ENCODE results near the gene C4BPB.

The C4BPB gene

GRCh38 chr1:207059881-207060280 is 28.8 kb upstream of the C4BPB start:
- no peak for DNase-seq (ENCODE audit: low read depth)

GRCh38 chr1:207060596-207060995 is 28.1 kb upstream of the C4BPB start:
- DNase-seq (ENCODE audit: low read depth), result no peak

DNA sequence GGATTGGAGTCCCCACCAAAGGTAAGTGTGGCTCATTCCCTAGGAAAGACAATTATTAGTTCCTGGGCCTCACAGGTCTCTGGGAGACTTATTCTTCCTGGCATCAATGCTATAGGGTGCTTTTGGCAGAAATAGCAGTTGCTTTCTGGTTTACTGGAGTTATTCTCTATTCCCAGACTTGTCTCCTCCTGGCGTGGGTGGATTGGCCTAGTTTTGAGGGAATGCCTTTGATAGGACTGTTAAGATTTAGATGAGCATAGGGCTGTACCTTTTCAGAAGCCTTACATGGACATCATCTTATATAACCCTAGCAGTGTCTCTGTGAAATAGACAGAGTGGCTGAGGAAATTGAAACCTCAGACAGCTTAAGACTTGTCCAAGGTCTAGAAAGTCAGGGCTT is 26.6 kb upstream of the C4BPB start:
- DNase-seq (ENCODE audit: low read depth), result no peak

DNA sequence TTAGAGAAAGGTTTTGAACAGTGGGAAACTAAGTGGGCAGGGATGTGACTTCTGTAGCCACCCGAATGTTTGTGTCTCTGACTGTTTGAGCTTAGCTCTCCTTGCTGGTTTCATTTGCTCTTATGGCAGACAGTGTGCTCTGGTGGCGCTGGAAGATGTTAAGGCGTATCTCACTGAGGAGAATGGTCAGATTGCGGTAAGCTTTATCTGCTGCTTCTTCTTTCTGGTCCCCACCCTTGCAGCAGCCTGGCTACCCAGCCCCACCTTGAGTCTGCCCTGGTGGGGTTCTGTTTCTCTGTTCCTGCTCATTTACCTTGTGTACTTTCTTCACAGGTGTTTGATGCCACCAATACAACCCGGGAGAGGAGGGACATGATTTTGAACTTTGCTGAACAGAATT is 25.6 kb upstream of the C4BPB start:
- DNase-seq (ENCODE audit: low read depth), result no peak

DNA sequence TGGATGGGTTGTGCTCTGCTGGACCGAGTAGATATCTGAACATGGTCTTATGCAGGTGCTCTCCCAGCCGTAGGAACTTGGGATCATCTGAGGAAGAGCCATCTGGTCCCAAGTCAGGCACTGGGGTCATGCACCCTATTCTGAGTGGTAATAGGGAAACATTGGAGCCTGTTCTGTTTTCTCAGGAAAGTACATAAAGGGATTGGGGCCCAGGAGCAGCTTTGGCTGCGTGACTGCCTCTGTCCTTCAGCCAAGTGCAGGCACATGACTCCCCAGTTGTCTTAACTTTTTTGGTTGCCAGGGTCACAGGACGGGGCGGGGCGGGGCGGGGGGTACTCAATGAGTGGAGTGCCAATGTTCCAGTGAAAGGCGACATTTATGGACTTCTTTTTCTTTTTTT is 24.1 kb upstream of the C4BPB start:
- no peak for DNase-seq (ENCODE audit: low read depth)

- DNase-seq (ENCODE audit: low read depth), result no peak
These were observed 21.5 kb upstream of the C4BPB start for GRCh38 chr1:207067185-207067584.

- no peak for DNase-seq (ENCODE audit: low read depth)
These were observed 21.0 kb upstream of the C4BPB start for GRCh38 chr1:207067665-207068064.

DNA sequence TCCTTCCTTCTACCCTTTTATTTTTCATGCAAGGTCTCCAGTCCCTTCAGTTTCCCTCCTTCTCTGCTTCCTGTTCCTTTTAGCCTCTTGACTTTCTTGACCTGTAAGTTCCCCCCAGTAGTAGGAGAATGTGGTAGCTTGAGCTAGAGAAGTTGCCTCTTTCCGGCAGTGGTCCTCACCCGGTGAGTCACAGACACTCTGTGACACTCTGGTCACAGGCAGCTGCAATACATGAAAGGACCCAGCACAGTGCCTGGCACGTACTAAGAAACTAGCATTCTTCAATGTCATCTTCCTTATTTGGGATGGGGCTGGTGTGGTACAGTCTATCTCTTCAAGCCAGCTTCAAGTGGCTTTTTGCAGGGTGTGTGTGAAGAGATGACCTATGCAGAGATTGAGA is 19.6 kb upstream of the C4BPB start:
- no peak for DNase-seq (ENCODE audit: low read depth)

- no peak for DNase-seq (ENCODE audit: low read depth)
These were observed 18.7 kb upstream of the C4BPB start for GRCh38 chr1:207069858-207070506.

- no peak for DNase-seq (ENCODE audit: low read depth)
These were observed 17.8 kb upstream of the C4BPB start for GRCh38 chr1:207070811-207071210.

- no peak for DNase-seq (ENCODE audit: low read depth)
These were observed 17.2 kb upstream of the C4BPB start for GRCh38 chr1:207071426-207071825.

GRCh38 chr1:207072233-207072632 is 16.4 kb upstream of the C4BPB start:
- no peak for DNase-seq (ENCODE audit: low read depth)

DNA sequence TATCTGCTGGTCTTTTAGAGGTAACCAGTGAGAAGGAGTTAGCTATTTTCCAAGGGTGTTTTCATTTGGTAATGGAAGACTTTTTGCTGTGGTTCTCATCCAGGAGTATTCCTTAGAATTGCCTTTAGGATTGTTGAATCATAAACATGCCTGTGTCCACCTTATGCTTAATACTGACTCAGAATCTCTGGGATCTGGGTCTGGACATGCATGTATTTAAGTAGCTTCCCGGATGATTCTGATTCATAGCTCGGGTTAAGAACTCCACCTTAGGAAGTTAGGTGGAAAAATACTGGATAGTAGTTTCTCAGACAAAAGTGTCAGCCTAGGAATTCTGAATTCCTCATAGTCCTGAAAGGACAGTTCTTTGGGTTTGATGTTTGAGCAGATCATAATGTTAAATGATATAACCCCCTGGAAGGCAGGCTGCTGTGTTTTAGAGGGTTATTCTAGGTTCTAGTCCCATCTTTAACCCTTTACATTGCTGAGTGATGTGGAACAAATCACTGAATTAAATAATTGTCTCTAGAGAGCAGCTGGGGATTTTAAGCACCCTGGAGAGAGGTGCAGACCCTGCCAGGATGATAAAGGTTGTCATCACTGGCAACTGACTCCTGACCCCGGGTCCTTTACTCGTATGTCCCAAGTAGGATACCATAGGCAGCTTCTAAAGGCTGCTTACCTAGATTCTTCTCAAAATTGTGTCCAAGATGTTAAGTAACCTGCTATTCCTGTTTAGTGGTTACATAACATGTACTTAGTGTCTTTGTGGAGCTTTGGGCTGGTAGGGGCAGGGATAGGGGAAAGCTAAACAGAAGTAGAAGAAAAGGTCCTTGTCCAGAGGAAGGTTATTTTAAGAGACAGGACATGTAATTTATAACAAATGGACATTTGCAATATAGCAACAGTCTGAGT is 14.5 kb upstream of the C4BPB start:
- DNase-seq (ENCODE audit: low read depth), result no peak

- DNase-seq (ENCODE audit: low read depth), result no peak
These were observed 12.3 kb upstream of the C4BPB start for GRCh38 chr1:207076181-207076955.

- no peak for DNase-seq (ENCODE audit: low read depth)
These were observed 11.6 kb upstream of the C4BPB start for GRCh38 chr1:207077012-207077411.

- DNase-seq (ENCODE audit: low read depth), result peak; percentile 39
These were observed 10.9 kb upstream of the C4BPB start for GRCh38 chr1:207077470-207078377.

GRCh38 chr1:207078578-207079132 is 10.0 kb upstream of the C4BPB start:
- DNase-seq (ENCODE audit: low read depth), result no peak

GRCh38 chr1:207079706-207080241 is 8.9 kb upstream of the C4BPB start:
- DNase-seq (ENCODE audit: low read depth), result no peak

DNA sequence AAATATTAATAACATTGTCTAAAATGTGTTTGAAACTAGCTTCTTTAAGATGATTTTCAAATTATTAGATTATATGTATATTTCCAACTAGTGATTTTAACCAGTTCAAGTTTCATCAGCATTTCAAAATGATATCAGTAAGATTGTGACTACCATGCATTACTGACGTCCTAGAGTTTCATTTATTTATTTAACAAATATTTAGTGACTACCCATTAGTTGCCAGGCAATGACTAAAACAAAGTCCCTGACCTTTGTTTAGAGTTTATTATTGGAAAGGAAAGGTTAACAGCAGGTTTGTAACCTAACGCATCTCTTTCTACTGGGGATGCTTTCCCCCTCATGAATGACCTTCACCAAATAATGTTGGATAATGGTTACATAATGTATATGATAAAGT is 7.6 kb upstream of the C4BPB start:
- no peak for DNase-seq (ENCODE audit: low read depth)

DNA sequence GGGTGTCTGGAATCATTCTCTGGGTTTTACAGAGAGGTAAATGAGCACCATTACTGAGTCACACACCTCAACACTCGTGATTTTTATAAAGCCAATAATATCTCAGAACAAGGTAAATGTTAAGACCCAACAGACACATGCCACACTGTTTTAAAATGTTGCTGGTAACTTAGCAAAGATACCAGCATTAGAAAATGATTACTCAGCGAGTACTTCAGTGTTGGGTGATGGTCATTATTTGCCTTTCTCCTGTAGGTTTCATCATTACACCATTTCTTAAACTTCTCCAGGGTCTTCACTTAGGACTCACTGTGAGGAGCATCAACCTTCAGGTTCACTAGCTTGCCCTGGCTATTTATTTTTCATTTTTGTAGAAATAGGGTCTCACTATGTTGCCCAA is 6.9 kb upstream of the C4BPB start:
- no peak for DNase-seq (ENCODE audit: low read depth)

DNA sequence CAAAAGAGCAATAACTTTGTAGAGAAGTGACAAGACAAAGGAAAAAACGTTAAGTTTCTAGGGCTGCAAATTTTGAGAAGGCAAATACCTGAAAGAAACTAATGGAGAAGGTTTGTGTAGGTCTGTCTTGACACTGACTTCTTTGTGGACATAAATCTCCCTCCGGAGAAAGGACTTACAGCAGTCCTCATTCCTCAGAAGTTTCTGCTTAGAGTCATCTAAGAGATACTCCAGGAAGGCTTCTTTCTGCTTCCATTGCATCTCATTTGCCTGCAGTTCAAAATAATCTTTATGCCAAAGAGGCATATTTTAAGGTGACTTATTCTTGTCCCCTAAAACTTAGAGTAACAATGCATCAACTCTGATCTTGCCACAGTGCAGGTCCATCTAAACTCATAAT is 4.4 kb upstream of the C4BPB start:
- DNase-seq (ENCODE audit: low read depth), result no peak

Data from T follicular helper cell (primary cell).